Left ventricle myocardium inferior (tissue), 1 donor: ENCODE data around the gene NELL1. TPM values are rescaled to one million over a fixed set of nuclear protein-coding genes. Genes with fewer than 3 reads are reported as not detected.
A peak's percentile ranks its signal among the peaks of the same experiment; 100 is the strongest.

Experiments
- DNase-seq: peaks from one replicate; pipeline ENCODE4 v3.0.0-alpha.2; 2020
- H3K27ac ChIP-seq: fragments of 200-600 bp; replicated peaks from 2 replicates; pipeline ENCODE4 v1.8.0; 2021
- H3K27me3 ChIP-seq: fragments of 200-600 bp; 2 replicates; pipeline ENCODE4 v1.8.0; 2021; ENCODE audit warnings: low read depth
- H3K36me3 ChIP-seq: fragments of 200-600 bp; 2 replicates; pipeline ENCODE4 v1.8.0; 2021
- H3K4me1 ChIP-seq: fragments of 200-600 bp; 2 replicates; pipeline ENCODE4 v1.8.0; 2021
- H3K4me3 ChIP-seq: fragments of 200-600 bp; 2 replicates; pipeline ENCODE4 v1.8.0; 2021; ENCODE audit warnings: mild to moderate bottlenecking, moderate library complexity
- H3K9me3 ChIP-seq: fragments of 200-600 bp; replicated peaks from 2 replicates; pipeline ENCODE4 v1.8.0; 2021
- intact Hi-C: fragments of 100-400 bp; cut with micrococcal nuclease; formaldehyde crosslinking; loops from one replicate; pipeline ENCODE4 v1.11.0; 2022
- total RNA-seq: library from RNA; stranded (reverse); fragmentation: NEBNext Ultra II Directional; extraction: Animal tissue kit (Norgen Biotek cat#: 25700); gene quantifications from one replicate; pipeline ENCODE4 v1.2.1, GENCODE V29; 2021
- TF ChIP-seq, protein P1 (sequence below): fragments of 200-600 bp; IDR thresholded peaks from 2 replicates; pipeline ENCODE4 v1.8.0; 2021; ENCODE audit warnings: antibody characterized with exemption, mild to moderate bottlenecking, borderline replicate concordance
- donor health status: DM: no; HTN: yes; CAD: no; lungs with severe emphysema.

Gene NELL1
- total RNA-seq, 1 donor from 2014 or later, result not detected

GRCh38 chr11:20647976-20648565 is 21.3 kb upstream of the NELL1 start:
- no peak overlapping the region for H3K27ac ChIP-seq
- TF ChIP-seq, protein P1, sequence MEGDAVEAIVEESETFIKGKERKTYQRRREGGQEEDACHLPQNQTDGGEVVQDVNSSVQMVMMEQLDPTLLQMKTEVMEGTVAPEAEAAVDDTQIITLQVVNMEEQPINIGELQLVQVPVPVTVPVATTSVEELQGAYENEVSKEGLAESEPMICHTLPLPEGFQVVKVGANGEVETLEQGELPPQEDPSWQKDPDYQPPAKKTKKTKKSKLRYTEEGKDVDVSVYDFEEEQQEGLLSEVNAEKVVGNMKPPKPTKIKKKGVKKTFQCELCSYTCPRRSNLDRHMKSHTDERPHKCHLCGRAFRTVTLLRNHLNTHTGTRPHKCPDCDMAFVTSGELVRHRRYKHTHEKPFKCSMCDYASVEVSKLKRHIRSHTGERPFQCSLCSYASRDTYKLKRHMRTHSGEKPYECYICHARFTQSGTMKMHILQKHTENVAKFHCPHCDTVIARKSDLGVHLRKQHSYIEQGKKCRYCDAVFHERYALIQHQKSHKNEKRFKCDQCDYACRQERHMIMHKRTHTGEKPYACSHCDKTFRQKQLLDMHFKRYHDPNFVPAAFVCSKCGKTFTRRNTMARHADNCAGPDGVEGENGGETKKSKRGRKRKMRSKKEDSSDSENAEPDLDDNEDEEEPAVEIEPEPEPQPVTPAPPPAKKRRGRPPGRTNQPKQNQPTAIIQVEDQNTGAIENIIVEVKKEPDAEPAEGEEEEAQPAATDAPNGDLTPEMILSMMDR, result peak; percentile 92
- H3K9me3 ChIP-seq, result no peaks in the 10 kb centered on the region
- peaks cover 38% of the 10 kb centered on the region for H3K27me3 ChIP-seq
- DNase-seq, result no peak
- H3K36me3 ChIP-seq, result no peaks in the 10 kb centered on the region
- no peaks in the 10 kb centered on the region for H3K4me1 ChIP-seq
- no peak overlapping the region for H3K4me3 ChIP-seq
- intact Hi-C loops, result no loop called here

DNA sequence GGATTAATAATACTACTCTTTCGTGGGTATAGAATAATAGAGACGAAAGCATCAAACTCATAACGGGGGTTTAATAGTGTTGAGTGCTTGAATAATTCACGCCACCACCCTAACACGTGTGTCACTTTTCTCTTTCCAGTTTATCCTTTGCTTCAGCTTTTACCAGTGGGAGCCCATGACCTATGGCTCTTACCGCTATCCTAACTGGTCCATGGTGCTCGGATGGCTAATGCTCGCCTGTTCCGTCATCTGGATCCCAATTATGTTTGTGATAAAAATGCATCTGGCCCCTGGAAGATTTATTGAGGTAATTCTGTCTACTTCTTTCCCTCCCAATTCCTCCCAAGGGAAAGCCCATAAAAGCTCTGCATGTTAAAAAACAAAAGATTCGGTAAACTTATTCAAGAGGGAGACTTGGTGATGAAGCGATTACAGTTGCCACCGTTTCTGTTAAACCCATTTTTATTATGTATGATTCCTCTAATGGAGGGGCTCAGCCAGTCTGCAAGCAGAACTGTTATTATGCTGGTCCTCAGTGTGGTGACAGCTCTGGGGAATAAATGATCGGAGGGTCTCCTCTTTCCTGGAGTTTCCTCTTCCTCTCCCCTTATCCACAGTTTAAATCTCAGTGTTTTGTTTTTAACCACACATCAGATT is 17.1 kb upstream of the NELL1 start:
- intact Hi-C loops, result no loop called here
- Histone ChIP-seq H3K4me3 (no peak overlapping the region), H3K27me3 (peaks cover 65% of the 10 kb centered on the region), H3K4me1 (no peaks in the 10 kb centered on the region), H3K9me3 (no peaks in the 10 kb centered on the region), H3K36me3 (no peaks in the 10 kb centered on the region), H3K27ac (no peak overlapping the region)
- no peak for DNase-seq
- TF ChIP-seq, protein P1, result no peak

- Histone ChIP-seq H3K27ac (no peak overlapping the region), H3K36me3 (no peaks in the 10 kb centered on the region), H3K27me3 (peaks cover 61% of the 10 kb centered on the region), H3K9me3 (no peaks in the 10 kb centered on the region), H3K4me3 (no peak overlapping the region), H3K4me1 (no peaks in the 10 kb centered on the region)
- DNase-seq, result no peak
- intact Hi-C loops, result no loop called here
- TF ChIP-seq, protein P1, result no peak
These were observed 15.3 kb upstream of the NELL1 start for GRCh38 chr11:20654038-20654437.

- no peaks in the 10 kb centered on the region for H3K4me1 ChIP-seq
- peaks cover 57% of the 10 kb centered on the region for H3K27me3 ChIP-seq
- intact Hi-C loops, result no loop called here
- H3K4me3 ChIP-seq, result no peak overlapping the region
- H3K36me3 ChIP-seq, result no peaks in the 10 kb centered on the region
- H3K27ac ChIP-seq, result no peak overlapping the region
- TF ChIP-seq, protein P1, result no peak
- no peaks in the 10 kb centered on the region for H3K9me3 ChIP-seq
- DNase-seq, result no peak
These were observed 12.5 kb upstream of the NELL1 start for GRCh38 chr11:20656901-20657300.

DNA sequence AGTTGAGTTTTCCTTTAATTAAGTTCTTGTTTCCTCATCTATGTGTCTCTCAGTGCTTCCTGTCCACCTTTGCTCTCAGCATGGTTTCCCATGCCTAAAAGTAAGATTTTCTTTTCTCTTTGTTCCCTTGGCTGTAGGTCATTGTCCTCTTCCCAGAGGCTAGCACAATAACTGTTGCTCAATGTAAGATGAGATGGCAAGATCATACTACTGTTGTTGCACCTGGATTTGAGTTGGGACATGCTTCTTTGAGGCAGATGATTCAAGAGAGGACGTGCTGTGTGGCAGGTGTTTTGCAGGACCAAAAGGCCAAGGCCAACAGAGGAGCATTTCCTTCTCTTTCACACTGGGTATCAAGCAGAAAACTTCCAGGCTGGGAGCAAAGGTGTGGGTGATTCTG is 11.3 kb upstream of the NELL1 start:
- intact Hi-C loops, result no loop called here
- TF ChIP-seq, protein P1, result no peak
- H3K27ac ChIP-seq, result no peak overlapping the region

More for the DNA sequence above, 11.3 kb upstream of the NELL1 start:
- Histone ChIP-seq H3K36me3 (no peaks in the 10 kb centered on the region), H3K4me1 (no peaks in the 10 kb centered on the region), H3K4me3 (no peak overlapping the region), H3K9me3 (peaks cover 5% of the 10 kb centered on the region), H3K27me3 (peaks cover 52% of the 10 kb centered on the region)
- DNase-seq, result no peak
